Natural killer cell (primary cell): Measurements from ENCODE around the gene DNAI2. TPM values are rescaled to one million over a fixed set of nuclear protein-coding genes. Genes with fewer than 3 reads are reported as not detected.

ENCODE experiments used
- ATAC-seq, 3 donors: fragments of 150-1000 bp in 2 of 3; fragments of 200-7000 bp in 1 of 3; cut with Tn5 transposase; 1 replicate in 1 of 3; 2 replicates in 2 of 3; pipeline ENCODE4 v1.10.0; 2021; ENCODE audit warnings: mild to moderate bottlenecking in 2 of 3, moderate library complexity in 2 of 3
- DNase-seq, 2 donors: peaks; one replicate each; pipeline versions ENCODE4 v3.0.0 to v3.0.0-alpha.2; 2013 to 2021; ENCODE audit warnings: mixed read lengths in 1 of 2
- H3K27ac ChIP-seq: one replicate; pipeline ENCODE4 v1.5.1; 2013; ENCODE audit warnings: mild to moderate bottlenecking, low read length
- H3K27me3 ChIP-seq: one replicate; pipeline ENCODE4 v1.6.1; 2013; ENCODE audit warnings: low read length; ENCODE audit not compliant: control insufficient read depth, insufficient read depth
- H3K36me3 ChIP-seq: one replicate; pipeline ENCODE4 v1.6.1; 2013; ENCODE audit warnings: low read length; ENCODE audit not compliant: control insufficient read depth, insufficient read depth
- H3K4me1 ChIP-seq: one replicate; pipeline ENCODE4 v1.6.1; 2013; ENCODE audit warnings: low read length; ENCODE audit not compliant: control insufficient read depth, insufficient read depth
- H3K4me3 ChIP-seq: one replicate; pipeline ENCODE4 v1.5.1; 2013; ENCODE audit warnings: low read length
- H3K9me3 ChIP-seq: one replicate; pipeline ENCODE4 v1.6.1; 2013; ENCODE audit warnings: low read length; ENCODE audit not compliant: control insufficient read depth, insufficient read depth
- H3K27ac Mint-ChIP-seq, 2 donors: one replicate each; pipeline ENCODE4 v1.8.0; 2022; ENCODE audit warnings: mild to moderate bottlenecking in 2 of 2, mixed read lengths in 2 of 2, moderate library complexity in 1 of 2
- H3K27me3 Mint-ChIP-seq, 2 donors: one replicate each; pipeline ENCODE4 v1.8.0; 2022; ENCODE audit warnings: low read depth in 2 of 2, mixed read lengths in 2 of 2
- H3K36me3 Mint-ChIP-seq: one replicate; pipeline ENCODE4 v1.8.0; 2022; ENCODE audit warnings: mixed read lengths
- H3K4me1 Mint-ChIP-seq, 2 donors: one replicate each; pipeline ENCODE4 v1.8.0; 2022; ENCODE audit warnings: mixed read lengths in 2 of 2
- H3K4me3 Mint-ChIP-seq: one replicate; pipeline ENCODE4 v1.8.0; 2022; ENCODE audit warnings: mild to moderate bottlenecking, moderate library complexity, mixed read lengths
- H3K9me3 Mint-ChIP-seq, 2 donors: one replicate each; pipeline ENCODE4 v1.8.0; 2022; ENCODE audit warnings: mixed read lengths in 2 of 2
- WGBS: methylation state at CpG from one replicate; pipeline ENCODE4 v1.1.7; 2013; ENCODE audit warnings: missing lambda C conversion rate; ENCODE audit not compliant: insufficient coverage; 5-methylcytosine and 5-hydroxymethylcytosine counted together
- intact Hi-C: fragments of 100-400 bp; cut with micrococcal nuclease; formaldehyde crosslinking; loops from one replicate; pipeline ENCODE4 v1.14.2; 2022
- total RNA-seq, 4 donors: library from RNA; stranded (reverse); fragments of 120-200 nt in 1 of 4; gene quantifications; one replicate each; pipeline versions ENCODE4 v1.2.3 to v1.2.4, GENCODE V29; 2013 to 2022
- TF ChIP-seq, protein P1 (sequence below): fragments of 200-600 bp; IDR thresholded peaks from one replicate; pipeline ENCODE4 v1.8.0; 2022; ENCODE audit warnings: antibody characterized with exemption

DNAI2 gene
- total RNA-seq, 3 donors from 2014 or later (not counting 1 experiment from before 2014, with no cell fraction given), result 0.35 to 1.8 (median 1.2) TPM

- TF ChIP-seq, protein P1, sequence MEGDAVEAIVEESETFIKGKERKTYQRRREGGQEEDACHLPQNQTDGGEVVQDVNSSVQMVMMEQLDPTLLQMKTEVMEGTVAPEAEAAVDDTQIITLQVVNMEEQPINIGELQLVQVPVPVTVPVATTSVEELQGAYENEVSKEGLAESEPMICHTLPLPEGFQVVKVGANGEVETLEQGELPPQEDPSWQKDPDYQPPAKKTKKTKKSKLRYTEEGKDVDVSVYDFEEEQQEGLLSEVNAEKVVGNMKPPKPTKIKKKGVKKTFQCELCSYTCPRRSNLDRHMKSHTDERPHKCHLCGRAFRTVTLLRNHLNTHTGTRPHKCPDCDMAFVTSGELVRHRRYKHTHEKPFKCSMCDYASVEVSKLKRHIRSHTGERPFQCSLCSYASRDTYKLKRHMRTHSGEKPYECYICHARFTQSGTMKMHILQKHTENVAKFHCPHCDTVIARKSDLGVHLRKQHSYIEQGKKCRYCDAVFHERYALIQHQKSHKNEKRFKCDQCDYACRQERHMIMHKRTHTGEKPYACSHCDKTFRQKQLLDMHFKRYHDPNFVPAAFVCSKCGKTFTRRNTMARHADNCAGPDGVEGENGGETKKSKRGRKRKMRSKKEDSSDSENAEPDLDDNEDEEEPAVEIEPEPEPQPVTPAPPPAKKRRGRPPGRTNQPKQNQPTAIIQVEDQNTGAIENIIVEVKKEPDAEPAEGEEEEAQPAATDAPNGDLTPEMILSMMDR, result no peak
- no peaks in the 10 kb centered on the region for H3K9me3 ChIP-seq
- peaks cover 0 to 4% of the 10 kb centered on the region in 2 donors for H3K27me3 Mint-ChIP-seq
- H3K27ac ChIP-seq, result no peak overlapping the region
- H3K9me3 Mint-ChIP-seq, result no peaks in the 10 kb centered on the region
- no peak overlapping the region for H3K4me3 Mint-ChIP-seq
- no peak overlapping the region for H3K4me3 ChIP-seq
- intact Hi-C loops, result no loop called here
- H3K27ac Mint-ChIP-seq, result no peak overlapping the region
- DNase-seq, result no peak
- H3K36me3 Mint-ChIP-seq, result no peaks in the 10 kb centered on the region
- ATAC-seq, result no peak
- 37% methylated on average over 10 of the region's 11 CpGs for WGBS
- peaks cover 15% of the 10 kb centered on the region for H3K4me1 ChIP-seq
- no peaks in the 10 kb centered on the region for H3K36me3 ChIP-seq
- H3K27me3 ChIP-seq, result no peaks in the 10 kb centered on the region
- peaks cover 14 to 18% of the 10 kb centered on the region in 2 donors for H3K4me1 Mint-ChIP-seq
Observed at GRCh38 chr17:74332763-74333283, 58.8 kb downstream of the DNAI2 start.

- Mint-ChIP-seq H3K36me3 (no peaks in the 10 kb centered on the region), H3K4me3 (no peak overlapping the region), H3K27me3 (peaks cover 0 to 4% of the 10 kb centered on the region in 2 donors), H3K27ac (no peak overlapping the region), H3K4me1 (peaks cover 3 to 8% of the 10 kb centered on the region in 2 donors), H3K9me3 (no peaks in the 10 kb centered on the region)
- ATAC-seq (no peak), DNase-seq (no peak)
- TF ChIP-seq, protein P1, result no peak
- no peaks in the 10 kb centered on the region for H3K27me3 ChIP-seq
- intact Hi-C loops, result no loop called here
- H3K36me3 ChIP-seq, result no peaks in the 10 kb centered on the region
- 81% methylated on average over 2 of the region's 2 CpGs for WGBS
- no peaks in the 10 kb centered on the region for H3K9me3 ChIP-seq
- H3K4me3 ChIP-seq, result no peak overlapping the region
- H3K27ac ChIP-seq, result no peak overlapping the region
- H3K4me1 ChIP-seq, result peaks cover 5% of the 10 kb centered on the region
Observed at GRCh38 chr17:74334393-74335039, 60.5 kb downstream of the DNAI2 start.

- ATAC-seq (no peak), DNase-seq (no peak)
- peaks cover 0 to 4% of the 10 kb centered on the region in 2 donors for H3K27me3 Mint-ChIP-seq
- no peak overlapping the region for H3K4me3 Mint-ChIP-seq
- no peaks in the 10 kb centered on the region for H3K36me3 ChIP-seq
- no peaks in the 10 kb centered on the region for H3K36me3 Mint-ChIP-seq
- TF ChIP-seq, protein P1, result no peak
- no peak overlapping the region for H3K27ac Mint-ChIP-seq
- H3K4me1 ChIP-seq, result no peaks in the 10 kb centered on the region
- intact Hi-C loops, result no loop called here
- H3K27me3 ChIP-seq, result no peaks in the 10 kb centered on the region
- no peak overlapping the region for H3K27ac ChIP-seq
- peaks cover 0 to under 1% of the 10 kb centered on the region in 2 donors for H3K4me1 Mint-ChIP-seq
- WGBS, result 90% methylated on average over 5 of the region's 5 CpGs
- no peaks in the 10 kb centered on the region for H3K9me3 ChIP-seq
- no peak overlapping the region for H3K4me3 ChIP-seq
- H3K9me3 Mint-ChIP-seq, result no peaks in the 10 kb centered on the region
Observed at GRCh38 chr17:74335529-74336062, 61.6 kb downstream of the DNAI2 start.
